Ramos (cell line): ENCODE data around the gene SMOC1.

ENCODE experiments used
- in situ Hi-C: fragments of 300-500 bp; cut with MboI; formaldehyde crosslinking; loops from one replicate; pipeline ENCODE4 v1.14.3; 2022; ENCODE audit warnings: low sequenced_read_pairs; ENCODE audit not compliant: unreplicated experiment

The SMOC1 gene

GRCh38 chr14:69933623-69934275 is 54.5 kb downstream of the SMOC1 start:
- in situ Hi-C loops = no loop called here

- in situ Hi-C loops = no loop called here
Observed at GRCh38 chr14:69937367-69938081, 58.3 kb downstream of the SMOC1 start.

GRCh38 chr14:69938751-69939150 is 59.5 kb downstream of the SMOC1 start:
- in situ Hi-C loops = no loop called here

GRCh38 chr14:69941768-69942742 is 62.8 kb downstream of the SMOC1 start:
- in situ Hi-C loops = no loop called here

GRCh38 chr14:69943084-69943780 is 64.0 kb downstream of the SMOC1 start:
- in situ Hi-C loops = no loop called here

GRCh38 chr14:69945347-69945746 is 66.1 kb downstream of the SMOC1 start:
- in situ Hi-C loops = no loop called here

- in situ Hi-C loops = no loop called here
Observed at GRCh38 chr14:69945912-69946311, 66.7 kb downstream of the SMOC1 start.

GRCh38 chr14:69948351-69948750 is 69.1 kb downstream of the SMOC1 start:
- in situ Hi-C loops = no loop called here

- in situ Hi-C loops = no loop called here
Observed at GRCh38 chr14:69951263-69951662, 72.0 kb downstream of the SMOC1 start.

- in situ Hi-C loops = no loop called here
Observed at GRCh38 chr14:69951935-69952334, 72.7 kb downstream of the SMOC1 start.

GRCh38 chr14:69953266-69953915 is 74.2 kb downstream of the SMOC1 start:
- in situ Hi-C loops = no loop called here

- in situ Hi-C loops = no loop called here
Observed at GRCh38 chr14:69955855-69956845, 76.9 kb downstream of the SMOC1 start.

- in situ Hi-C loops = no loop called here
Observed at GRCh38 chr14:69956970-69957369, 77.8 kb downstream of the SMOC1 start.

GRCh38 chr14:69957986-69958385 is 78.8 kb downstream of the SMOC1 start:
- in situ Hi-C loops = no loop called here

GRCh38 chr14:69959136-69959535 is 79.9 kb downstream of the SMOC1 start:
- in situ Hi-C loops = no loop called here

- in situ Hi-C loops = no loop called here
Observed at GRCh38 chr14:69960296-69960695, 81.1 kb downstream of the SMOC1 start.

GRCh38 chr14:69963966-69964365 is 84.8 kb downstream of the SMOC1 start:
- in situ Hi-C loops = no loop called here

GRCh38 chr14:69964841-69965240 is 85.6 kb downstream of the SMOC1 start:
- in situ Hi-C loops = no loop called here

GRCh38 chr14:69968132-69968531 is 88.9 kb downstream of the SMOC1 start:
- in situ Hi-C loops = no loop called here
